ENCODE measurements around the gene MAP3K5. TPM values are rescaled to one million over a fixed set of nuclear protein-coding genes. Genes with fewer than 3 reads are reported as not detected.

MAP3K5 gene
- total and polyA plus RNA-seq, 9 of the 15 experiments (the other 6 are each of a cell fraction or from before 2014, with no cell fraction given) = 2.2 to 13.0 (median 9.9) TPM

DNA sequence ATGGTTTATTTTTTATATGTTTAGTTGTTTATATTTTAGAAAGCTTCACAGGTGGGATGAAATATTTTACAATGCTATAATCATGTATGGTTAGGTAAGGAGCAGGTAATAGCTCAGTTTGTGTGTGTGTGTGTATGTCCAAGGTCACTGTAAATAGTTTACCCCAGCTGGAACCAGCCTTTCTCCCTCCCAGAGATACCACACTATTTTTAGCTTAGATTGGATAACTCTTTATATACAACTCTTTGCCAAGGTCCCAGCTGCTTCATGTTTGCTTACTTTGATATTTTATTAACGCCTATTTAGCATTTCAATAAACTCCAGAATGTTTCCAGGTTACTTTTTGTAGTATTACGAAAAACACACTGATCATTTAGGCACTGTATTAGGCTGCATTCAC lies 28.3 kb upstream of the MAP3K5 start:
- H4K20me1 ChIP-seq (replicated peaks; ENCODE audit: control insufficient read depth, insufficient read depth, low read length) = no peaks in the 10 kb centered on the region
- H3K9ac ChIP-seq (ENCODE audit: insufficient read depth in 1 of 2, low read depth in 2 of 2, low read length in 2 of 2) = no peak overlapping the region
- no peak for DNase-seq (ENCODE audit: extremely low read depth in 1 of 4, low spot score in 3 of 4)
- ChIA-PET POLR2A (no interaction called here), CTCF (ENCODE audit: low intra/inter-chr PET ratio) (no interaction called here)
- FAIRE-seq = no peak
- ATAC-seq = no peak
- TF ChIP-seq IRF1 (CRISPR knock-in tag; IDR thresholded peaks at IDR 0.05; ENCODE audit: borderline replicate concordance) = no peak
- TF ChIP-seq, protein P1, sequence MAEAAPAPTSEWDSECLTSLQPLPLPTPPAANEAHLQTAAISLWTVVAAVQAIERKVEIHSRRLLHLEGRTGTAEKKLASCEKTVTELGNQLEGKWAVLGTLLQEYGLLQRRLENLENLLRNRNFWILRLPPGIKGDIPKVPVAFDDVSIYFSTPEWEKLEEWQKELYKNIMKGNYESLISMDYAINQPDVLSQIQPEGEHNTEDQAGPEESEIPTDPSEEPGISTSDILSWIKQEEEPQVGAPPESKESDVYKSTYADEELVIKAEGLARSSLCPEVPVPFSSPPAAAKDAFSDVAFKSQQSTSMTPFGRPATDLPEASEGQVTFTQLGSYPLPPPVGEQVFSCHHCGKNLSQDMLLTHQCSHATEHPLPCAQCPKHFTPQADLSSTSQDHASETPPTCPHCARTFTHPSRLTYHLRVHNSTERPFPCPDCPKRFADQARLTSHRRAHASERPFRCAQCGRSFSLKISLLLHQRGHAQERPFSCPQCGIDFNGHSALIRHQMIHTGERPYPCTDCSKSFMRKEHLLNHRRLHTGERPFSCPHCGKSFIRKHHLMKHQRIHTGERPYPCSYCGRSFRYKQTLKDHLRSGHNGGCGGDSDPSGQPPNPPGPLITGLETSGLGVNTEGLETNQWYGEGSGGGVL (CRISPR knock-in tag; IDR thresholded peaks at IDR 0.05) = no peak
- TF ChIP-seq SP2 (IDR thresholded peaks at IDR 0.05; ENCODE audit: extremely low read depth, low read depth, low read length, poor library complexity, severe bottlenecking) = no peak
- TF ChIP-seq ASH1L (IDR thresholded peaks at IDR 0.05; ENCODE audit: borderline replicate concordance, low read depth, partially characterized antibody) = no peak
- no peak for TF ChIP-seq MAFK (IDR thresholded peaks at IDR 0.05; ENCODE audit: low read length)
- no peak for TF ChIP-seq SIX5 (IDR thresholded peaks at IDR 0.05; ENCODE audit: borderline replicate concordance in 1 of 2, insufficient read depth in 1 of 2, low read depth in 1 of 2, low read length in 2 of 2)
- TF ChIP-seq, protein P2, sequence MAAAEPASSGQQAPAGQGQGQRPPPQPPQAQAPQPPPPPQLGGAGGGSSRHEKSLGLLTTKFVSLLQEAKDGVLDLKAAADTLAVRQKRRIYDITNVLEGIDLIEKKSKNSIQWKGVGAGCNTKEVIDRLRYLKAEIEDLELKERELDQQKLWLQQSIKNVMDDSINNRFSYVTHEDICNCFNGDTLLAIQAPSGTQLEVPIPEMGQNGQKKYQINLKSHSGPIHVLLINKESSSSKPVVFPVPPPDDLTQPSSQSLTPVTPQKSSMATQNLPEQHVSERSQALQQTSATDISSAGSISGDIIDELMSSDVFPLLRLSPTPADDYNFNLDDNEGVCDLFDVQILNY (CRISPR knock-in tag; IDR thresholded peaks at IDR 0.05) = no peak
- no peak for TF ChIP-seq NCOA1 (IDR thresholded peaks at IDR 0.05; ENCODE audit: low read depth)
- intact Hi-C loops (cut with micrococcal nuclease) (no loop called here), in situ Hi-C loops (cut with MboI) (no loop called here)
- peaks cover 7% of the 10 kb centered on the region; the same call in 2 of the 3 replicates for H3K79me2 ChIP-seq (ENCODE audit: control insufficient read depth, insufficient read depth, low read length)
- H3K4me1 ChIP-seq (replicated peaks in 1 of 2; ENCODE audit: control insufficient read depth in 2 of 2, insufficient read depth in 2 of 2, low read length in 2 of 2) = peaks cover 8% of the 10 kb centered on the region in 2 experiments; a peak in 4 of 5 replicates
- BruUV-seq (replicated peaks) = no TSS peak
- no peak overlapping the region for H3K27ac ChIP-seq (ENCODE audit: extremely low read depth, low read depth, low read length)
- H3K9me1 ChIP-seq (ENCODE audit: control insufficient read depth, insufficient read depth, low read length) = no peaks in the 10 kb centered on the region
- H3K36me3 ChIP-seq (ENCODE audit: control insufficient read depth, insufficient read depth, low read length) = no peaks in the 10 kb centered on the region
- H3K27me3 ChIP-seq (ENCODE audit: control insufficient read depth in 2 of 2, insufficient read depth in 2 of 2, low read length in 2 of 2) = no peaks in the 10 kb centered on the region
- H3K4me3 ChIP-seq = no peak overlapping the region
- no peak overlapping the region for H3K4me2 ChIP-seq (ENCODE audit: insufficient read depth, low read length)
- WGBS (ENCODE audit: insufficient coverage, low coverage, missing lambda C conversion rate) = 38% methylated on average over 2 of the region's 2 CpGs
- no peak overlapping the region; the same call in 1 of the 2 replicates for H2AFZ ChIP-seq (ENCODE audit: low read depth, low read length)
- no peaks in the 10 kb centered on the region for H3K9me3 ChIP-seq (replicated peaks; ENCODE audit: control insufficient read depth, insufficient read depth, low read depth, low read length)
